Activated T-helper 1 cell treated with anti-CD3 and anti-CD28 coated beads, Interleukin-2, amount 50 U/mL, for 16 hours (primary cell): ENCODE measurements around the gene TAF1D.
"Not testable (repeated sequence)": the region's sequence is repeated elsewhere in the genome, so short reads cannot be mapped to it uniquely, and the experiment has no call there.

ENCODE experiments used
- DNase-seq, 2 donors: peaks; one replicate each; pipeline ENCODE4 v3.0.0-alpha.2; 2020; ENCODE audit warnings: low read depth in 1 of 2, low spot score in 1 of 2

The TAF1D gene

GRCh38 chr11:93741094-93741881, at the start of gene TAF1D, which contains the start of gene C11orf54:
Gene TAF1D, minus strand, starts transcription at chr11:93741495. Its CDS starts 2,191 bp downstream, at chr11:93739304.
Gene C11orf54, plus strand, starts transcription at chr11:93741672. Its CDS starts 5,722 bp downstream, at chr11:93747394.
- peak; percentile 89 to 92 for DNase-seq

GRCh38 chr11:93784935-93785360, 43.7 kb upstream of the TAF1D start:
- no peak for DNase-seq

GRCh38 chr11:93784145-93784934, 43.0 kb upstream of the TAF1D start, which contains the start of gene MED17:
Gene MED17, plus strand, starts transcription at chr11:93784282. Its CDS starts 232 bp downstream, at chr11:93784514.
- DNase-seq: peak; percentile 81

- no peak for DNase-seq
Observed at GRCh38 chr11:93783765-93784144, 42.5 kb upstream of the TAF1D start.

- no peak for DNase-seq
Observed at GRCh38 chr11:93783362-93783761, 42.1 kb upstream of the TAF1D start.

- no peak for DNase-seq
Observed at GRCh38 chr11:93775289-93775688, 34.0 kb upstream of the TAF1D start.

GRCh38 chr11:93774560-93774959, 33.3 kb upstream of the TAF1D start:
- not testable (repeated sequence) for DNase-seq

- DNase-seq: no peak
Observed at GRCh38 chr11:93773601-93774200, 32.4 kb upstream of the TAF1D start.

GRCh38 chr11:93773045-93773477, 31.8 kb upstream of the TAF1D start:
- no peak for DNase-seq

GRCh38 chr11:93772123-93772522, 30.8 kb upstream of the TAF1D start:
- no peak for DNase-seq

- DNase-seq: no peak
Observed at GRCh38 chr11:93770160-93770559, 28.9 kb upstream of the TAF1D start.

- DNase-seq: no peak
Observed at GRCh38 chr11:93767018-93767417, 25.7 kb upstream of the TAF1D start.

- no peak for DNase-seq
Observed at GRCh38 chr11:93766504-93766903, 25.2 kb upstream of the TAF1D start.

GRCh38 chr11:93765551-93765950, 24.3 kb upstream of the TAF1D start:
- no peak for DNase-seq

- no peak for DNase-seq
Observed at GRCh38 chr11:93761910-93762309, 20.6 kb upstream of the TAF1D start.

- DNase-seq: not testable (repeated sequence)
Observed at GRCh38 chr11:93759123-93759522, 17.8 kb upstream of the TAF1D start.

GRCh38 chr11:93757924-93758865, 16.9 kb upstream of the TAF1D start:
- DNase-seq: no peak

GRCh38 chr11:93757301-93757700, 16.0 kb upstream of the TAF1D start:
- no peak for DNase-seq

GRCh38 chr11:93756748-93757147, 15.5 kb upstream of the TAF1D start:
- DNase-seq: no peak

GRCh38 chr11:93753241-93753640, 11.9 kb upstream of the TAF1D start:
- no peak for DNase-seq
